ENCODE data around the gene MS4A3.

GRCh38 chr11:60084631-60085273, 28.3 kb downstream of the MS4A3 start:
- TF ChIP-seq, protein P1, sequence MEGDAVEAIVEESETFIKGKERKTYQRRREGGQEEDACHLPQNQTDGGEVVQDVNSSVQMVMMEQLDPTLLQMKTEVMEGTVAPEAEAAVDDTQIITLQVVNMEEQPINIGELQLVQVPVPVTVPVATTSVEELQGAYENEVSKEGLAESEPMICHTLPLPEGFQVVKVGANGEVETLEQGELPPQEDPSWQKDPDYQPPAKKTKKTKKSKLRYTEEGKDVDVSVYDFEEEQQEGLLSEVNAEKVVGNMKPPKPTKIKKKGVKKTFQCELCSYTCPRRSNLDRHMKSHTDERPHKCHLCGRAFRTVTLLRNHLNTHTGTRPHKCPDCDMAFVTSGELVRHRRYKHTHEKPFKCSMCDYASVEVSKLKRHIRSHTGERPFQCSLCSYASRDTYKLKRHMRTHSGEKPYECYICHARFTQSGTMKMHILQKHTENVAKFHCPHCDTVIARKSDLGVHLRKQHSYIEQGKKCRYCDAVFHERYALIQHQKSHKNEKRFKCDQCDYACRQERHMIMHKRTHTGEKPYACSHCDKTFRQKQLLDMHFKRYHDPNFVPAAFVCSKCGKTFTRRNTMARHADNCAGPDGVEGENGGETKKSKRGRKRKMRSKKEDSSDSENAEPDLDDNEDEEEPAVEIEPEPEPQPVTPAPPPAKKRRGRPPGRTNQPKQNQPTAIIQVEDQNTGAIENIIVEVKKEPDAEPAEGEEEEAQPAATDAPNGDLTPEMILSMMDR (IDR thresholded peaks at IDR 0.05; ENCODE audit: low read length): no peak
- TF ChIP-seq EZH2 (optimal IDR thresholded peaks at IDR 0.05; ENCODE audit: low read depth, low read length): no peak
